Vagina (tissue), 2 donors: ENCODE results near the gene KIF19. TPM values are rescaled to one million over a fixed set of nuclear protein-coding genes. Genes with fewer than 3 reads are reported as not detected.

Source experiments
- DNase-seq, 2 donors: peaks; one replicate each; pipeline ENCODE4 v3.0.0-alpha.2; 2017; ENCODE audit errors: extremely low spot score in 2 of 2
- H3K27ac ChIP-seq: fragments of 200-600 bp; sonication (generic); one replicate; pipeline ENCODE4 v1.5.1; 2019
- H3K27me3 ChIP-seq: fragments of 200-600 bp; sonication (generic); one replicate; pipeline ENCODE4 v1.5.1; 2019
- H3K36me3 ChIP-seq, 2 donors: fragments of 200-600 bp; sonication (generic); one replicate each; pipeline ENCODE4 v1.5.1; 2017 to 2019
- H3K4me1 ChIP-seq: fragments of 200-600 bp; sonication (generic); one replicate; pipeline ENCODE4 v1.5.1; 2019
- H3K4me3 ChIP-seq, 2 donors: fragments of 200-600 bp; sonication (generic); 1 replicate in 1 of 2; 2 replicates in 1 of 2; pipeline ENCODE4 v1.5.1; 2016 to 2019
- H3K9me3 ChIP-seq: fragments of 200-600 bp; sonication (generic); one replicate; pipeline ENCODE4 v1.5.1; 2019
- CTCF ChIP-seq, 3 experiments: fragments of 450-650 bp in 2 of 3; fragments of 200-600 bp in 1 of 3; sonication (generic) in 1 of 3; IDR thresholded peaks; one replicate each; pipeline ENCODE4 v1.5.1; 2017 to 2019; ENCODE audit warnings: antibody characterized with exemption in 3 of 3, mild to moderate bottlenecking in 2 of 3, moderate library complexity in 2 of 3
- POLR2A ChIP-seq, 2 donors: fragments of 450-650 bp; IDR thresholded peaks; one replicate each; pipeline ENCODE4 v1.6.1; 2017; ENCODE audit warnings: antibody characterized with exemption in 2 of 2, mild to moderate bottlenecking in 2 of 2, moderate library complexity in 2 of 2
- POLR2AphosphoS5 ChIP-seq, 2 donors: sonication (generic); formaldehyde crosslinking; IDR thresholded peaks; one replicate each; pipeline ENCODE4 v1.9.0; 2017; ENCODE audit warnings: antibody characterized with exemption in 2 of 2, mild to moderate bottlenecking in 2 of 2, low read depth in 1 of 2; ENCODE audit not compliant: insufficient read depth in 1 of 2
- intact Hi-C: fragments of 100-400 bp; cut with DNase I; formaldehyde crosslinking; loops from one replicate; pipeline ENCODE4 v1.15.1; 2023
- total RNA-seq: library from RNA; depleted of rRNA; stranded (reverse); fragments of >200 nt; gene quantifications from one replicate; pipeline ENCODE4 v1.2.3, GENCODE V29; 2016

Gene KIF19
- total RNA-seq, 1 donor from 2014 or later = 5.6 TPM

GRCh38 chr17:74282587-74283370 lies 43.2 kb upstream of the KIF19 start:
- DNase-seq = no peak
- TF ChIP-seq POLR2A (IDR thresholded peaks at IDR 0.05) (no peak), CTCF (IDR thresholded peaks at IDR 0.05) (no peak), POLR2AphosphoS5 (IDR thresholded peaks at IDR 0.05; ENCODE audit: insufficient read depth in 1 of 2, low read depth in 1 of 2) (no peak)
- intact Hi-C loops = no loop called here

GRCh38 chr17:74283371-74283673 lies 42.7 kb upstream of the KIF19 start:
- intact Hi-C loops = no loop called here
- H3K27ac ChIP-seq = no peak overlapping the region
- no peak overlapping the region for H3K4me3 ChIP-seq
- DNase-seq = no peak
- no peaks in the 10 kb centered on the region for H3K27me3 ChIP-seq
- no peaks in the 10 kb centered on the region for H3K4me1 ChIP-seq
- no peaks in the 10 kb centered on the region for H3K36me3 ChIP-seq
- H3K9me3 ChIP-seq = no peaks in the 10 kb centered on the region
- no peak for TF ChIP-seq CTCF (IDR thresholded peaks at IDR 0.05)
- no peak for TF ChIP-seq POLR2AphosphoS5 (IDR thresholded peaks at IDR 0.05; ENCODE audit: insufficient read depth in 1 of 2, low read depth in 1 of 2)
- no peak for TF ChIP-seq POLR2A (IDR thresholded peaks at IDR 0.05)

More at GRCh38 chr17:74282587-74283370, 43.2 kb upstream of the KIF19 start:
- Histone ChIP-seq H3K9me3 (no peaks in the 10 kb centered on the region), H3K4me1 (no peaks in the 10 kb centered on the region), H3K36me3 (no peaks in the 10 kb centered on the region), H3K27ac (no peak overlapping the region), H3K27me3 (no peaks in the 10 kb centered on the region), H3K4me3 (no peak overlapping the region)

- H3K27me3 ChIP-seq = no peaks in the 10 kb centered on the region
- no peaks in the 10 kb centered on the region for H3K36me3 ChIP-seq
- no peak for DNase-seq
- H3K4me1 ChIP-seq = no peaks in the 10 kb centered on the region
- H3K9me3 ChIP-seq = no peaks in the 10 kb centered on the region
- intact Hi-C loops = loop anchor here (5.0 kb wide), 1 partner anchor 75 kb away; the partner anchor contains the start of gene TTYH2
- H3K27ac ChIP-seq = no peak overlapping the region
- H3K4me3 ChIP-seq = no peak overlapping the region
- TF ChIP-seq POLR2AphosphoS5 (IDR thresholded peaks at IDR 0.05; ENCODE audit: insufficient read depth in 1 of 2, low read depth in 1 of 2) = no peak
- TF ChIP-seq CTCF (IDR thresholded peaks at IDR 0.05) = no peak
- no peak for TF ChIP-seq POLR2A (IDR thresholded peaks at IDR 0.05)
These were observed 38.9 kb upstream of the KIF19 start for GRCh38 chr17:74287031-74287602.

GRCh38 chr17:74288785-74289184 lies 37.2 kb upstream of the KIF19 start:
- Histone ChIP-seq H3K27ac (no peak overlapping the region), H3K4me1 (no peaks in the 10 kb centered on the region), H3K9me3 (no peaks in the 10 kb centered on the region), H3K36me3 (no peaks in the 10 kb centered on the region), H3K27me3 (no peaks in the 10 kb centered on the region), H3K4me3 (no peak overlapping the region)
- DNase-seq = no peak
- intact Hi-C loops = loop anchor here (5.0 kb wide), 1 partner anchor 76 kb away; the partner anchor contains the start of gene TTYH2
- TF ChIP-seq POLR2AphosphoS5 (IDR thresholded peaks at IDR 0.05; ENCODE audit: insufficient read depth in 1 of 2, low read depth in 1 of 2) (no peak), CTCF (IDR thresholded peaks at IDR 0.05) (no peak), POLR2A (IDR thresholded peaks at IDR 0.05) (no peak)

- Histone ChIP-seq H3K27ac (no peak overlapping the region), H3K4me1 (no peaks in the 10 kb centered on the region), H3K9me3 (no peaks in the 10 kb centered on the region), H3K36me3 (no peaks in the 10 kb centered on the region), H3K27me3 (no peaks in the 10 kb centered on the region), H3K4me3 (no peak overlapping the region)
- DNase-seq = no peak
- intact Hi-C loops = loop anchor here (5.0 kb wide), 1 partner anchor 77 kb away; the partner anchor contains the start of gene TTYH2
- TF ChIP-seq POLR2A (IDR thresholded peaks at IDR 0.05) (no peak), POLR2AphosphoS5 (IDR thresholded peaks at IDR 0.05; ENCODE audit: insufficient read depth in 1 of 2, low read depth in 1 of 2) (no peak), CTCF (IDR thresholded peaks at IDR 0.05) (no peak)
These were observed 36.3 kb upstream of the KIF19 start for GRCh38 chr17:74289688-74290087.
